ENCODE results near the gene IGSF21. TPM values are rescaled to one million over a fixed set of nuclear protein-coding genes. Genes with fewer than 3 reads are reported as not detected.

The IGSF21 gene
- polyA plus RNA-seq, 1 of the 3 experiments (the other 2 are of a cell fraction) = not detected

DNA sequence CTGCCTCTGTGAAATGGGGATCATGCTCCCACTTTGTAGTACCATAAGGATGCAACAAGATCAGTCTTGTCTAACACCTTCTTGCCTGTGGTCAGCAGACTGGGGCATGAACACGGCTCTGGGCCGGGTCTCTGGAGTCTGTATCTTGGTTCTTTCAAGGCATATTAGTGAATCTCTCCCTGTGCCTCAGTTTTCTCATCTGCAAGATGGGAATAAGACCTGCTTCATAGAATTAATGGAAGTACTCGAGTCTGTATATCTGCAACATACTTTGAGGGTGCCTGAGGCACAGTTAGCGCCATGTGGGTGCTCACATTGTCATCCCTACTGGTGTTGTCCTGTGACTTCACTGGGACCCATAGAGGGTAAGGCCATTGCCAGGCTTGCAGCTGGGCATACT lies 84.6 kb downstream of the IGSF21 start:
- Histone ChIP-seq H3K27ac (ENCODE audit: low read depth in 2 of 2, low read length in 1 of 2) (no peak overlapping the region), H3K79me2 (ENCODE audit: insufficient read depth) (no peaks in the 10 kb centered on the region), H2AFZ (ENCODE audit: low read depth) (no peak overlapping the region), H3K4me3 (ENCODE audit: low read depth in 2 of 2, low read length in 1 of 2) (no peak overlapping the region), H3K9me3 (no peaks in the 10 kb centered on the region), H3K4me1 (ENCODE audit: control insufficient read depth in 1 of 2, insufficient read depth in 2 of 2, low read depth in 1 of 2, low read length in 1 of 2) (peaks cover 0 to 43% of the 10 kb centered on the region in 2 experiments; a peak in 1 of 4 replicates), H3K9ac (no peak overlapping the region), H3K36me3 (replicated peaks in 1 of 2; ENCODE audit: control insufficient read depth in 1 of 2, insufficient read depth in 2 of 2, low read length in 1 of 2) (no peaks in the 10 kb centered on the region), H3K27me3 (ENCODE audit: insufficient read depth) (no peaks in the 10 kb centered on the region), H3K9me2 (no peaks in the 10 kb centered on the region), H3F3A (replicated peaks; ENCODE audit: insufficient read depth) (no peaks in the 10 kb centered on the region), H3K4me2 (no peak overlapping the region), H4K20me1 (ENCODE audit: insufficient read depth) (no peaks in the 10 kb centered on the region)
- POLR2A ChIA-PET = no interaction called here
- DNase-seq = no peak
- CTCF ChIA-PET = interaction anchor here (0.9 to 1.6 kb wide), 6 partner anchors 14 to 54 kb away, joined by 3 to 6 read pairs (median 4); no protein-coding TSS in a partner anchor
- no peak for TF ChIP-seq SMC3 (IDR thresholded peaks at IDR 0.05; ENCODE audit: low read depth, low read length)
- TF ChIP-seq RFX5 (IDR thresholded peaks at IDR 0.05; ENCODE audit: low read length) = no peak
- peak; percentile 51; the same call in 1 of the 2 replicates for TF ChIP-seq RCOR1 (IDR thresholded peaks at IDR 0.05; ENCODE audit: low read length)
- TF ChIP-seq, protein P1, sequence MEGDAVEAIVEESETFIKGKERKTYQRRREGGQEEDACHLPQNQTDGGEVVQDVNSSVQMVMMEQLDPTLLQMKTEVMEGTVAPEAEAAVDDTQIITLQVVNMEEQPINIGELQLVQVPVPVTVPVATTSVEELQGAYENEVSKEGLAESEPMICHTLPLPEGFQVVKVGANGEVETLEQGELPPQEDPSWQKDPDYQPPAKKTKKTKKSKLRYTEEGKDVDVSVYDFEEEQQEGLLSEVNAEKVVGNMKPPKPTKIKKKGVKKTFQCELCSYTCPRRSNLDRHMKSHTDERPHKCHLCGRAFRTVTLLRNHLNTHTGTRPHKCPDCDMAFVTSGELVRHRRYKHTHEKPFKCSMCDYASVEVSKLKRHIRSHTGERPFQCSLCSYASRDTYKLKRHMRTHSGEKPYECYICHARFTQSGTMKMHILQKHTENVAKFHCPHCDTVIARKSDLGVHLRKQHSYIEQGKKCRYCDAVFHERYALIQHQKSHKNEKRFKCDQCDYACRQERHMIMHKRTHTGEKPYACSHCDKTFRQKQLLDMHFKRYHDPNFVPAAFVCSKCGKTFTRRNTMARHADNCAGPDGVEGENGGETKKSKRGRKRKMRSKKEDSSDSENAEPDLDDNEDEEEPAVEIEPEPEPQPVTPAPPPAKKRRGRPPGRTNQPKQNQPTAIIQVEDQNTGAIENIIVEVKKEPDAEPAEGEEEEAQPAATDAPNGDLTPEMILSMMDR (IDR thresholded peaks at IDR 0.05) = no peak
- WGBS (ENCODE audit: low lambda C conversion rate) = 15% methylated on average over 4 of the region's 4 CpGs

DNA sequence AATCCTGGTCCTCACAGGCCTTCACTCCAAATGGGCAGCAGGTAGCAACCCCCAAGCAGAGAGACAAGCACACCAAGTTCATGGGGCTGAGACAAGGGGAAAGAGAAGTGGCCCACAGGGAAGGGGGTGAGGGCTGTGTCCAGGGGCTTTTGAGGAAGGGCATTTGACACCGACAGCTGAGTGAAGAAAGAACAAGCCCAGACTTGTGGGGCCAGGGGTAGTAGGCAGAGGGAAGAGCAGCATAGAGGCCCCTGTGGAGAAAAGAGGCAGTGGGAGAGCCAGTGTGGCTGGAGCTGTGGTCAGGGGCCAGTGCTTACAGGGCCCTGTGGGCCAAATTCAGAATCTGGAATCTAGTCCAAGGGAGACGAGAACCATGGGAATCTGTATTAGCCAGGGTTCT lies 85.4 kb downstream of the IGSF21 start:
- Histone ChIP-seq H3K27me3 (ENCODE audit: insufficient read depth) (no peaks in the 10 kb centered on the region), H4K20me1 (ENCODE audit: insufficient read depth) (no peaks in the 10 kb centered on the region), H3K9me2 (no peaks in the 10 kb centered on the region), H3F3A (replicated peaks; ENCODE audit: insufficient read depth) (no peaks in the 10 kb centered on the region), H3K27ac (ENCODE audit: low read depth in 2 of 2, low read length in 1 of 2) (no peak overlapping the region), H3K4me1 (ENCODE audit: control insufficient read depth in 1 of 2, insufficient read depth in 2 of 2, low read depth in 1 of 2, low read length in 1 of 2) (peaks cover 0 to 44% of the 10 kb centered on the region in 2 experiments; a peak in 1 of 4 replicates), H2AFZ (ENCODE audit: low read depth) (no peak overlapping the region), H3K79me2 (ENCODE audit: insufficient read depth) (no peaks in the 10 kb centered on the region), H3K9ac (no peak overlapping the region), H3K4me2 (no peak overlapping the region), H3K4me3 (ENCODE audit: low read depth in 2 of 2, low read length in 1 of 2) (no peak overlapping the region), H3K36me3 (replicated peaks in 1 of 2; ENCODE audit: control insufficient read depth in 1 of 2, insufficient read depth in 2 of 2, low read length in 1 of 2) (no peaks in the 10 kb centered on the region), H3K9me3 (no peaks in the 10 kb centered on the region)
- TF ChIP-seq GATA2 (CRISPR knock-in tag; IDR thresholded peaks at IDR 0.05) = no peak
- no peak for TF ChIP-seq MXI1 (IDR thresholded peaks at IDR 0.05; ENCODE audit: low read depth, low read length)
- TF ChIP-seq RCOR1 (IDR thresholded peaks at IDR 0.05; ENCODE audit: low read length) = no peak
- DNase-seq = no peak
- ChIA-PET POLR2A (no interaction called here), CTCF (interaction anchor here (1.5 to 1.6 kb wide), 3 partner anchors 26 to 45 kb away, joined by 3 to 6 read pairs (median 4); no protein-coding TSS in a partner anchor)
- 32% methylated on average over 2 of the region's 2 CpGs for WGBS (ENCODE audit: low lambda C conversion rate)

DNA sequence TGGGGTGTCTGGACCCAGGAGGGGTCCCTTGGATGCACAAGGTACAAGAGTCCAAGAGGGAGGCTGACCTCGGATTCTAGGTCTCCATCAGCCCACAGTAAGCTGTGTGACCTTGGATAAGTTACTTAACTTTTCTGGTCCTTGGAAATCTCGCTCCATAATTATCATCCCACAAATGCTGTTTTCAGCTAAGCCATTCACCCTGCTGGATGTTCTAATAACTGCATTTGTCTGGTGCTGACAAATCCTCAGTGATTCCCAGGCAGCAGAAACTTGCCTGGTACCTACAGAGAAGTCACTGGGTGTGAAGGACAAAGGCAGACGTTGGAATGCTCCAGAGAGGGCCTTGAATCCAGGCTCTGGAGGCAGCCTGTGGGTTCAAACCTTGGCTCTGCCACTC lies 89.7 kb downstream of the IGSF21 start:
- no peak overlapping the region for H3K27ac ChIP-seq (ENCODE audit: low read depth in 2 of 2, low read length in 1 of 2)
- ChIA-PET POLR2A (no interaction called here), CTCF (interaction anchor here (1.1 to 1.9 kb wide), 3 partner anchors 57 to 266 kb away, joined by 3 to 4 read pairs (median 3); no protein-coding TSS in a partner anchor)
- H3K4me1 ChIP-seq (ENCODE audit: control insufficient read depth in 1 of 2, insufficient read depth in 2 of 2, low read depth in 1 of 2, low read length in 1 of 2) = peaks cover 0 to 38% of the 10 kb centered on the region in 2 experiments; a peak in 1 of 4 replicates
- no peaks in the 10 kb centered on the region for H3K36me3 ChIP-seq (replicated peaks in 1 of 2; ENCODE audit: control insufficient read depth in 1 of 2, insufficient read depth in 2 of 2, low read length in 1 of 2)
- 22% methylated on average over 2 of the region's 3 CpGs for WGBS (ENCODE audit: low lambda C conversion rate)
- H4K20me1 ChIP-seq (ENCODE audit: insufficient read depth) = no peaks in the 10 kb centered on the region
- TF ChIP-seq, protein P2, sequence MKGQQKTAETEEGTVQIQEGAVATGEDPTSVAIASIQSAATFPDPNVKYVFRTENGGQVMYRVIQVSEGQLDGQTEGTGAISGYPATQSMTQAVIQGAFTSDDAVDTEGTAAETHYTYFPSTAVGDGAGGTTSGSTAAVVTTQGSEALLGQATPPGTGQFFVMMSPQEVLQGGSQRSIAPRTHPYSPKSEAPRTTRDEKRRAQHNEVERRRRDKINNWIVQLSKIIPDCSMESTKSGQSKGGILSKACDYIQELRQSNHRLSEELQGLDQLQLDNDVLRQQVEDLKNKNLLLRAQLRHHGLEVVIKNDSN (IDR thresholded peaks at IDR 0.05; ENCODE audit: borderline replicate concordance, low read depth) = no peak
- peak; percentile 26; the same call in 1 of the 2 replicates for TF ChIP-seq RAD21 (IDR thresholded peaks at IDR 0.05; ENCODE audit: low read length)
- no peak for DNase-seq
- H3K9me2 ChIP-seq = no peaks in the 10 kb centered on the region
- H2AFZ ChIP-seq (ENCODE audit: low read depth) = no peak overlapping the region
- no peak overlapping the region for H3K4me2 ChIP-seq
- no peaks in the 10 kb centered on the region for H3K79me2 ChIP-seq (ENCODE audit: insufficient read depth)
- H3K27me3 ChIP-seq (ENCODE audit: insufficient read depth) = no peaks in the 10 kb centered on the region
- H3K9ac ChIP-seq = no peak overlapping the region
- no peaks in the 10 kb centered on the region for H3F3A ChIP-seq (replicated peaks; ENCODE audit: insufficient read depth)
- H3K4me3 ChIP-seq (ENCODE audit: low read depth in 2 of 2, low read length in 1 of 2) = no peak overlapping the region
- H3K9me3 ChIP-seq = no peaks in the 10 kb centered on the region
